GM12878 (cell line): ENCODE data around the gene SERHL2. TPM values are rescaled to one million over a fixed set of nuclear protein-coding genes. Genes with fewer than 3 reads are reported as not detected.

Experiments
- ATAC-seq: fragments of 200-7000 bp; cut with Tn5 transposase; 3 replicates; pipeline ENCODE4 v1.9.1; 2020; ENCODE audit warnings: mild to moderate bottlenecking, moderate library complexity
- BruUV-seq: library from RNA; stranded (reverse); fragments of 400-500 nt; replicated peaks from 2 replicates; lab custom pipeline; 2021; lab: Mats Ljungman, UMichigan
- CTCF ChIA-PET: fragments of 300-600 bp; sonication (Branson Sonifier 250); formaldehyde crosslinking; extraction: SDS; loops from one replicate; lab custom pipeline; 2021; ENCODE audit warnings: inconsistent platforms; lab: Yijun Ruan, JAX
- POLR2A ChIA-PET: fragments of 350-600 bp; formaldehyde crosslinking; extraction: SDS; loops from one replicate; lab custom pipeline; 2021; ENCODE audit warnings: inconsistent platforms; lab: Charles Lee
- RAD21 ChIA-PET: fragments of 300-600 bp; sonication (Branson Sonifier 250); formaldehyde crosslinking; loops from one replicate; lab custom pipeline; 2023; ENCODE audit warnings: antibody characterized with exemption; ENCODE audit not compliant: unreplicated experiment; lab: Charles Lee
- SMC1A ChIA-PET: fragments of 300-600 bp; sonication (Branson Sonifier 250); formaldehyde crosslinking; loops from one replicate; lab custom pipeline; 2023; ENCODE audit not compliant: unreplicated experiment, uncharacterized antibody; lab: Charles Lee
- DNase-seq: peaks from one replicate; pipeline ENCODE4 v3.0.0-alpha.2; 2011; ENCODE audit warnings: low read depth, low spot score
- FAIRE-seq: peaks from 3 replicates; lab custom pipeline; 2011; peaks lifted over from hg19 to GRCh38; lab: Jason Lieb, UNC
- H2AFZ ChIP-seq: 2 replicates; pipeline ENCODE4 v1.6.0; 2011; ENCODE audit warnings: low read depth, low read length, control low read depth; ENCODE audit not compliant: control insufficient read depth
- H3K27ac ChIP-seq: 2 replicates; pipeline ENCODE4 v1.5.1; 2011; ENCODE audit warnings: control low read depth; ENCODE audit not compliant: control insufficient read depth, insufficient read depth
- H3K27me3 ChIP-seq, 2 experiments: replicated peaks in 1 of 2; 2 replicates each; pipeline versions ENCODE4 v1.6.0 to v1.6.1; 2011; ENCODE audit warnings: low read length in 1 of 2; ENCODE audit not compliant: control insufficient read depth in 2 of 2, insufficient read depth in 2 of 2
- H3K36me3 ChIP-seq, 2 experiments: 2 replicates each; pipeline ENCODE4 v1.5.1; 2011; ENCODE audit warnings: low read length in 1 of 2; ENCODE audit not compliant: control insufficient read depth in 2 of 2, insufficient read depth in 2 of 2
- H3K4me1 ChIP-seq: 2 replicates; pipeline ENCODE4 v1.6.1; 2011; ENCODE audit warnings: mild to moderate bottlenecking, low read length, moderate library complexity, mixed read lengths; ENCODE audit not compliant: control insufficient read depth, insufficient read depth
- H3K4me2 ChIP-seq: 2 replicates; pipeline ENCODE4 v1.6.0; 2011; ENCODE audit warnings: control low read depth; ENCODE audit not compliant: control insufficient read depth, insufficient read depth
- H3K4me3 ChIP-seq: fragments of 200-600 bp; sonication (generic); 2 replicates; pipeline ENCODE4 v1.5.1; 2016
- H3K79me2 ChIP-seq: 2 replicates; pipeline ENCODE4 v1.6.0; 2011; ENCODE audit warnings: low read length; ENCODE audit not compliant: control insufficient read depth, insufficient read depth
- H3K9ac ChIP-seq: 2 replicates; pipeline ENCODE4 v1.8.0; 2011; ENCODE audit warnings: low read length, control low read depth, mixed read lengths; ENCODE audit not compliant: control insufficient read depth, insufficient read depth
- H3K9me3 ChIP-seq: replicated peaks from 3 replicates; pipeline ENCODE4 v1.5.1; 2011; ENCODE audit warnings: mild to moderate bottlenecking, low read length; ENCODE audit not compliant: control insufficient read depth, insufficient read depth
- H4K20me1 ChIP-seq: 2 replicates; pipeline ENCODE4 v1.6.0; 2011; ENCODE audit not compliant: control insufficient read depth, insufficient read depth
- ATF7 ChIP-seq: fragments of 450-650 bp; IDR thresholded peaks from 2 replicates; pipeline ENCODE4 v1.6.1; 2016; ENCODE audit warnings: low read depth, mild to moderate bottlenecking
- BACH1 ChIP-seq: fragments of 450-650 bp; IDR thresholded peaks from 2 replicates; pipeline ENCODE4 v1.6.1; 2017; ENCODE audit warnings: mild to moderate bottlenecking, borderline replicate concordance
- CBX3 ChIP-seq: fragments of 200-600 bp; sonication (generic); IDR thresholded peaks from 2 replicates; pipeline ENCODE4 v1.6.1; 2016; ENCODE audit warnings: low read depth, borderline replicate concordance
- CREB1 ChIP-seq: IDR thresholded peaks from 2 replicates; pipeline ENCODE4 v1.6.1; 2012; ENCODE audit warnings: low read depth, mild to moderate bottlenecking, inconsistent platforms
- HDGF ChIP-seq: fragments of 450-650 bp; IDR thresholded peaks from 2 replicates; pipeline ENCODE4 v1.6.1; 2016; ENCODE audit warnings: antibody characterized with exemption
- NR2C1 ChIP-seq: fragments of 450-650 bp; IDR thresholded peaks from 2 replicates; pipeline ENCODE4 v1.6.1; 2017; ENCODE audit warnings: antibody characterized with exemption, mild to moderate bottlenecking, moderate library complexity
- ZNF217 ChIP-seq: fragments of 450-650 bp; IDR thresholded peaks from 2 replicates; pipeline ENCODE4 v1.6.1; 2017; ENCODE audit warnings: antibody characterized with exemption, mild to moderate bottlenecking
- ZNF687 ChIP-seq: fragments of 450-650 bp; IDR thresholded peaks from 2 replicates; pipeline ENCODE4 v1.6.1; 2017; ENCODE audit warnings: mild to moderate bottlenecking, moderate library complexity
- ZZZ3 ChIP-seq: IDR thresholded peaks from 2 replicates; pipeline ENCODE4 v1.6.1; 2011; ENCODE audit warnings: low read depth; ENCODE audit not compliant: control insufficient read depth, insufficient read length
- WGBS: methylation state at CpG from one replicate; pipeline ENCODE4 v1.1.6; 2016; ENCODE audit warnings: low lambda C conversion rate; ENCODE audit not compliant: insufficient replicate concordance, insufficient coverage; ENCODE audit errors: missing lambda C conversion rate; 5-methylcytosine and 5-hydroxymethylcytosine counted together
- in situ Hi-C: fragments of 300-500 bp; cut with MboI; formaldehyde crosslinking; loops from 9 replicates; pipeline ENCODE4 v1.14.3; 2018; ENCODE audit warnings: mixed read lengths
- intact Hi-C: fragments of 100-400 bp; cut with micrococcal nuclease; formaldehyde crosslinking; loops from one replicate; pipeline ENCODE4 v1.14.2; 2022; ENCODE audit not compliant: unreplicated experiment
- polyA plus RNA-seq, 11 experiments: library from polyadenylated mRNA; depleted of rRNA in 4 of 11; unstranded in 6 of 11; stranded (reverse) in 5 of 11; fragments of >200 nt; fragmentation: Nextera tagmentation in 4 of 11; fragmentation: Illumina TruSeq in 1 of 11; extraction: Ambion mirVana in 4 of 11; extraction: Trizol in 1 of 11; gene quantifications; 1 replicate in 1 of 11; 2 replicates in 10 of 11; pipeline versions ENCODE4 v1.2.1 to v1.2.3, GENCODE V29; 2011 to 2016; ENCODE audit warnings: inconsistent platforms in 2 of 11, missing spikeins in 2 of 11, low read depth in 1 of 11
- total RNA-seq, 4 experiments: library from RNA; depleted of rRNA in 3 of 4; stranded (reverse); fragments of >200 nt in 3 of 4; fragmentation: Illumina TruSeq in 1 of 4; extraction: Trizol in 1 of 4; gene quantifications; 2 replicates each; pipeline versions ENCODE4 v1.2.1 to v1.2.3, GENCODE V29; 2013 to 2021

SERHL2 gene
- total and polyA plus RNA-seq, 10 of the 15 experiments (the other 5 are each of a cell fraction or from before 2014, with no cell fraction given), result 0.63 to 2.0 (median 1.2) TPM

GRCh38 chr22:42620084-42620483 is 66.3 kb downstream of the SERHL2 start:
- H3K9me3 ChIP-seq, result no peaks in the 10 kb centered on the region
- no peak overlapping the region for H2AFZ ChIP-seq
- 85% methylated on average over 4 of the region's 4 CpGs for WGBS
- H3K36me3 ChIP-seq, result peaks cover 2 to 5% of the 10 kb centered on the region in 2 experiments; a peak in 3 of 4 replicates
- H3K9ac ChIP-seq, result no peak overlapping the region
- peaks cover 14% of the 10 kb centered on the region for H3K4me1 ChIP-seq
- no peak for ATAC-seq
- no peaks in the 10 kb centered on the region for H3K27me3 ChIP-seq
- H3K27ac ChIP-seq, result no peak overlapping the region
- intact Hi-C loops, result no loop called here
- no peak overlapping the region for H3K4me2 ChIP-seq
- POLR2A ChIA-PET, result interaction anchor here (1.5 kb wide), 1 partner anchor 33 kb away, joined by 4 read pairs; no protein-coding TSS in a partner anchor
- BruUV-seq, result no TSS peak
- H4K20me1 ChIP-seq, result no peaks in the 10 kb centered on the region; the same call in 1 of the 2 replicates
- FAIRE-seq, result no peak
- no peak for DNase-seq
- H3K4me3 ChIP-seq, result no peak overlapping the region
- no peaks in the 10 kb centered on the region for H3K79me2 ChIP-seq
- in situ Hi-C loops, result no loop called here
- CTCF ChIA-PET, result interaction anchor here (0.6 to 2.9 kb wide), 5 partner anchors 27 to 203 kb away, joined by 3 to 18 read pairs (median 14); no protein-coding TSS in a partner anchor
- TF ChIP-seq ZZZ3, result no peak
- TF ChIP-seq ATF7, result no peak
- TF ChIP-seq BACH1, result no peak
- no peak for TF ChIP-seq ZNF217
- TF ChIP-seq CREB1, result no peak
- TF ChIP-seq CBX3, result no peak
- TF ChIP-seq NR2C1, result no peak
- TF ChIP-seq HDGF, result no peak
- TF ChIP-seq ZNF687, result no peak
- RAD21 ChIA-PET, result interaction anchor here (1.3 to 3.8 kb wide), 2 partner anchors 23 to 36 kb away, joined by 6 to 19 read pairs; no protein-coding TSS in a partner anchor
- SMC1A ChIA-PET, result interaction anchor here (1.4 to 2.4 kb wide), 2 partner anchors 35 to 158 kb away, joined by 3 to 12 read pairs; no protein-coding TSS in a partner anchor
